ENCODE data around the gene NAV2.

DNA sequence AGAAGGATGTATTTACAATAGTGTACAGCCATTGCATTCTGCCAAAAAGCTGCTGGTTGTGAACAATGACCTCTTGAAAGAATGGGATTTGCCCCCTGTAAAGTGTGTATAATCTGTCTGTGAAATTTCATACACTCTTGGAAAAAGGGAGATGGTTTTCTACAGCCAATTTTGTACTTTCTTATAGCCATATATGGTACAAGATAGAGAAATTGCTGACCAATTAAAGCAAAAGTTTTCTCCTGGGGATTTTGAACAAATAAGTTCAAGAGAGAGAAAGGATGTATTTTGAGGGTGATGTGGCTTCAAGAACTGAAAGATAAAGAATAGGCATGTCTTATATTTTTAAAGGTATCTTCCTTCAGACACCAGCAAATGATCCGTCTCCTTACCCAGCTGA, 211.0 kb downstream of the NAV2 start:
- no peak for TF ChIP-seq EZH2 (IDR thresholded peaks at IDR 0.05; ENCODE audit: low read length, missing control alignments)
- TF ChIP-seq, protein P1, sequence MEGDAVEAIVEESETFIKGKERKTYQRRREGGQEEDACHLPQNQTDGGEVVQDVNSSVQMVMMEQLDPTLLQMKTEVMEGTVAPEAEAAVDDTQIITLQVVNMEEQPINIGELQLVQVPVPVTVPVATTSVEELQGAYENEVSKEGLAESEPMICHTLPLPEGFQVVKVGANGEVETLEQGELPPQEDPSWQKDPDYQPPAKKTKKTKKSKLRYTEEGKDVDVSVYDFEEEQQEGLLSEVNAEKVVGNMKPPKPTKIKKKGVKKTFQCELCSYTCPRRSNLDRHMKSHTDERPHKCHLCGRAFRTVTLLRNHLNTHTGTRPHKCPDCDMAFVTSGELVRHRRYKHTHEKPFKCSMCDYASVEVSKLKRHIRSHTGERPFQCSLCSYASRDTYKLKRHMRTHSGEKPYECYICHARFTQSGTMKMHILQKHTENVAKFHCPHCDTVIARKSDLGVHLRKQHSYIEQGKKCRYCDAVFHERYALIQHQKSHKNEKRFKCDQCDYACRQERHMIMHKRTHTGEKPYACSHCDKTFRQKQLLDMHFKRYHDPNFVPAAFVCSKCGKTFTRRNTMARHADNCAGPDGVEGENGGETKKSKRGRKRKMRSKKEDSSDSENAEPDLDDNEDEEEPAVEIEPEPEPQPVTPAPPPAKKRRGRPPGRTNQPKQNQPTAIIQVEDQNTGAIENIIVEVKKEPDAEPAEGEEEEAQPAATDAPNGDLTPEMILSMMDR (conservative IDR thresholded peaks at IDR 0.05 in 1 of 2, IDR thresholded peaks at IDR 0.05 in 1 of 2; ENCODE audit: low read depth in 1 of 2, low read length in 2 of 2) = no peak
